GM12878 (cell line): ENCODE data around the gene WDTC1. TPM values are rescaled to one million over a fixed set of nuclear protein-coding genes. Genes with fewer than 3 reads are reported as not detected.
A peak's percentile ranks its signal among the peaks of the same experiment; 100 is the strongest.

Source experiments
- ATAC-seq: fragments of 200-7000 bp; cut with Tn5 transposase; 3 replicates; pipeline ENCODE4 v1.9.1; 2020; ENCODE audit warnings: mild to moderate bottlenecking, moderate library complexity
- Bru-seq: library from RNA; stranded (reverse); fragments of 400-500 nt; gene quantifications from one replicate; lab custom pipeline; 2021; lab: Mats Ljungman, UMichigan
- BruChase-seq, 2 experiments: library from RNA; stranded (reverse); fragments of 400-500 nt; gene quantifications; one replicate each; lab custom pipeline; 2021; lab: Mats Ljungman, UMichigan
- BruUV-seq: library from RNA; stranded (reverse); fragments of 400-500 nt; replicated peaks from 2 replicates; lab custom pipeline; 2021; lab: Mats Ljungman, UMichigan
- CTCF ChIA-PET: fragments of 300-600 bp; sonication (Branson Sonifier 250); formaldehyde crosslinking; extraction: SDS; loops from one replicate; lab custom pipeline; 2021; ENCODE audit warnings: inconsistent platforms; lab: Yijun Ruan, JAX
- POLR2A ChIA-PET: fragments of 350-600 bp; formaldehyde crosslinking; extraction: SDS; loops from one replicate; lab custom pipeline; 2021; ENCODE audit warnings: inconsistent platforms; lab: Charles Lee
- RAD21 ChIA-PET: fragments of 300-600 bp; sonication (Branson Sonifier 250); formaldehyde crosslinking; loops from one replicate; lab custom pipeline; 2023; ENCODE audit warnings: antibody characterized with exemption; ENCODE audit not compliant: unreplicated experiment; lab: Charles Lee
- SMC1A ChIA-PET: fragments of 300-600 bp; sonication (Branson Sonifier 250); formaldehyde crosslinking; loops from one replicate; lab custom pipeline; 2023; ENCODE audit not compliant: unreplicated experiment, uncharacterized antibody; lab: Charles Lee
- DNase-seq: peaks from one replicate; pipeline ENCODE4 v3.0.0-alpha.2; 2011; ENCODE audit warnings: low read depth, low spot score
- FAIRE-seq: peaks from 3 replicates; lab custom pipeline; 2011; peaks lifted over from hg19 to GRCh38; lab: Jason Lieb, UNC
- H2AFZ ChIP-seq: 2 replicates; pipeline ENCODE4 v1.6.0; 2011; ENCODE audit warnings: low read depth, low read length, control low read depth; ENCODE audit not compliant: control insufficient read depth
- H3K27ac ChIP-seq: 2 replicates; pipeline ENCODE4 v1.5.1; 2011; ENCODE audit warnings: control low read depth; ENCODE audit not compliant: control insufficient read depth, insufficient read depth
- H3K27me3 ChIP-seq, 2 experiments: replicated peaks in 1 of 2; 2 replicates each; pipeline versions ENCODE4 v1.6.0 to v1.6.1; 2011; ENCODE audit warnings: low read length in 1 of 2; ENCODE audit not compliant: control insufficient read depth in 2 of 2, insufficient read depth in 2 of 2
- H3K36me3 ChIP-seq, 2 experiments: 2 replicates each; pipeline ENCODE4 v1.5.1; 2011; ENCODE audit warnings: low read length in 1 of 2; ENCODE audit not compliant: control insufficient read depth in 2 of 2, insufficient read depth in 2 of 2
- H3K4me1 ChIP-seq: 2 replicates; pipeline ENCODE4 v1.6.1; 2011; ENCODE audit warnings: mild to moderate bottlenecking, low read length, moderate library complexity, mixed read lengths; ENCODE audit not compliant: control insufficient read depth, insufficient read depth
- H3K4me2 ChIP-seq: 2 replicates; pipeline ENCODE4 v1.6.0; 2011; ENCODE audit warnings: control low read depth; ENCODE audit not compliant: control insufficient read depth, insufficient read depth
- H3K4me3 ChIP-seq: fragments of 200-600 bp; sonication (generic); 2 replicates; pipeline ENCODE4 v1.5.1; 2016
- H3K79me2 ChIP-seq: 2 replicates; pipeline ENCODE4 v1.6.0; 2011; ENCODE audit warnings: low read length; ENCODE audit not compliant: control insufficient read depth, insufficient read depth
- H3K9ac ChIP-seq: 2 replicates; pipeline ENCODE4 v1.8.0; 2011; ENCODE audit warnings: low read length, control low read depth, mixed read lengths; ENCODE audit not compliant: control insufficient read depth, insufficient read depth
- H3K9me3 ChIP-seq: replicated peaks from 3 replicates; pipeline ENCODE4 v1.5.1; 2011; ENCODE audit warnings: mild to moderate bottlenecking, low read length; ENCODE audit not compliant: control insufficient read depth, insufficient read depth
- H4K20me1 ChIP-seq: 2 replicates; pipeline ENCODE4 v1.6.0; 2011; ENCODE audit not compliant: control insufficient read depth, insufficient read depth
- CBX3 ChIP-seq: fragments of 200-600 bp; sonication (generic); IDR thresholded peaks from 2 replicates; pipeline ENCODE4 v1.6.1; 2016; ENCODE audit warnings: low read depth, borderline replicate concordance
- GABPA ChIP-seq: IDR thresholded peaks from 2 replicates; pipeline ENCODE4 v1.6.1; 2014; ENCODE audit warnings: antibody characterized with exemption, low read depth, mild to moderate bottlenecking, inconsistent platforms
- HDAC2 ChIP-seq: fragments of 200-600 bp; sonication (generic); IDR thresholded peaks from 2 replicates; pipeline ENCODE4 v1.6.1; 2017
- IKZF2 ChIP-seq, 2 experiments: fragments of 450-650 bp; IDR thresholded peaks; 2 replicates each; pipeline ENCODE4 v1.6.1; 2017; ENCODE audit warnings: mild to moderate bottlenecking in 2 of 2, moderate library complexity in 2 of 2
- SMC3 ChIP-seq: IDR thresholded peaks from 2 replicates; pipeline ENCODE4 v1.6.1; 2011; ENCODE audit warnings: low read length, improper control_type of control experiment, borderline replicate concordance
- TAF1 ChIP-seq: IDR thresholded peaks from 2 replicates; pipeline ENCODE4 v1.6.1; 2011; ENCODE audit warnings: mild to moderate bottlenecking, low read depth, low read length, borderline replicate concordance
- ZBED1 ChIP-seq: IDR thresholded peaks from 2 replicates; pipeline ENCODE4 v1.6.1; 2016; ENCODE audit warnings: borderline replicate concordance
- ZBTB11 ChIP-seq: fragments of 450-650 bp; formaldehyde crosslinking; IDR thresholded peaks from 2 replicates; pipeline ENCODE4 v1.5.0; 2022; ENCODE audit warnings: mild to moderate bottlenecking, missing genetic modification characterization
- ZNF384 ChIP-seq: IDR thresholded peaks from 2 replicates; pipeline ENCODE4 v1.6.1; 2012; ENCODE audit warnings: low read depth, mild to moderate bottlenecking, low read length, improper control_type of control experiment, borderline replicate concordance
- WGBS: methylation state at CpG from one replicate; pipeline ENCODE4 v1.1.6; 2016; ENCODE audit warnings: low lambda C conversion rate; ENCODE audit not compliant: insufficient replicate concordance, insufficient coverage; ENCODE audit errors: missing lambda C conversion rate; 5-methylcytosine and 5-hydroxymethylcytosine counted together
- in situ Hi-C: fragments of 300-500 bp; cut with MboI; formaldehyde crosslinking; loops from 9 replicates; pipeline ENCODE4 v1.14.3; 2018; ENCODE audit warnings: mixed read lengths
- intact Hi-C: fragments of 100-400 bp; cut with micrococcal nuclease; formaldehyde crosslinking; loops from one replicate; pipeline ENCODE4 v1.14.2; 2022; ENCODE audit not compliant: unreplicated experiment
- long read RNA-seq, 2 experiments: library from polyadenylated mRNA; unstranded; transcript quantifications; one replicate each; pipeline ENCODE4 v2.0.0, GENCODE V29; 2019 to 2020
- polyA minus RNA-seq, 3 experiments: library from RNA; depleted of rRNA, polyadenylated mRNA; stranded (reverse); fragments of >200 nt; gene quantifications; 2 replicates each; pipeline ENCODE4 v1.2.3, GENCODE V29; 2011
- polyA plus RNA-seq, 11 experiments: library from polyadenylated mRNA; depleted of rRNA in 4 of 11; unstranded in 6 of 11; stranded (reverse) in 5 of 11; fragments of >200 nt; fragmentation: Nextera tagmentation in 4 of 11; fragmentation: Illumina TruSeq in 1 of 11; extraction: Ambion mirVana in 4 of 11; extraction: Trizol in 1 of 11; gene quantifications; 1 replicate in 1 of 11; 2 replicates in 10 of 11; pipeline versions ENCODE4 v1.2.1 to v1.2.3, GENCODE V29; 2011 to 2016; ENCODE audit warnings: inconsistent platforms in 2 of 11, missing spikeins in 2 of 11, low read depth in 1 of 11
- total RNA-seq, 4 experiments: library from RNA; depleted of rRNA in 3 of 4; stranded (reverse); fragments of >200 nt in 3 of 4; fragmentation: Illumina TruSeq in 1 of 4; extraction: Trizol in 1 of 4; gene quantifications; 2 replicates each; pipeline versions ENCODE4 v1.2.1 to v1.2.3, GENCODE V29; 2013 to 2021
- TF ChIP-seq, protein P1 (sequence below): fragments of 450-650 bp; IDR thresholded peaks from 2 replicates; pipeline ENCODE4 v1.6.1; 2016; ENCODE audit warnings: mild to moderate bottlenecking

Gene WDTC1, protein sequence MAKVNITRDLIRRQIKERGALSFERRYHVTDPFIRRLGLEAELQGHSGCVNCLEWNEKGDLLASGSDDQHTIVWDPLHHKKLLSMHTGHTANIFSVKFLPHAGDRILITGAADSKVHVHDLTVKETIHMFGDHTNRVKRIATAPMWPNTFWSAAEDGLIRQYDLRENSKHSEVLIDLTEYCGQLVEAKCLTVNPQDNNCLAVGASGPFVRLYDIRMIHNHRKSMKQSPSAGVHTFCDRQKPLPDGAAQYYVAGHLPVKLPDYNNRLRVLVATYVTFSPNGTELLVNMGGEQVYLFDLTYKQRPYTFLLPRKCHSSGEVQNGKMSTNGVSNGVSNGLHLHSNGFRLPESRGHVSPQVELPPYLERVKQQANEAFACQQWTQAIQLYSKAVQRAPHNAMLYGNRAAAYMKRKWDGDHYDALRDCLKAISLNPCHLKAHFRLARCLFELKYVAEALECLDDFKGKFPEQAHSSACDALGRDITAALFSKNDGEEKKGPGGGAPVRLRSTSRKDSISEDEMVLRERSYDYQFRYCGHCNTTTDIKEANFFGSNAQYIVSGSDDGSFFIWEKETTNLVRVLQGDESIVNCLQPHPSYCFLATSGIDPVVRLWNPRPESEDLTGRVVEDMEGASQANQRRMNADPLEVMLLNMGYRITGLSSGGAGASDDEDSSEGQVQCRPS
- 17.9 and 20.5 TPM in 2 replicates for total RNA-seq (2013; cell fraction: nucleolus; rRNA removed)
- total RNA-seq (2014; rRNA removed): 14.2 and 15.4 TPM in 2 replicates
- total RNA-seq (2014; rRNA removed; fragmentation: Illumina TruSeq; extraction: Trizol): 8.0 and 8.2 TPM in 2 replicates
- 28.7 and 30.3 TPM in 2 replicates for total RNA-seq (2021)
- 11.8 TPM for polyA plus RNA-seq (2011; ENCODE audit: low read depth)
- polyA plus RNA-seq (2011; rRNA removed): 3.1 and 7.2 TPM in 2 replicates
- 6.6 and 7.2 TPM in 2 replicates for polyA plus RNA-seq (2011; cell fraction: cytosol; rRNA removed)
- polyA plus RNA-seq (2011; cell fraction: nucleus; rRNA removed): 11.0 and 11.5 TPM in 2 replicates
- 24.2 and 26.5 TPM in 2 replicates for polyA plus RNA-seq (2012)
- 12.6 and 19.0 TPM in 2 replicates for polyA plus RNA-seq (2014; fragmentation: Illumina TruSeq; extraction: Trizol)
- under 1 TPM; 0.21 to 0.26 TPM for polyA plus RNA-seq (2014; fragmentation: Nextera tagmentation; extraction: Ambion mirVana)
- 15.1 and 17.3 TPM in 2 replicates for polyA plus RNA-seq (2014; rRNA removed)
- 1 to 10 TPM; 2.8 to 3.7 TPM for polyA plus RNA-seq (2016; fragmentation: Nextera tagmentation; extraction: Ambion mirVana)
- polyA minus RNA-seq (2011; rRNA and poly(A)+ RNA removed): 10.3 and 12.9 TPM in 2 replicates
- 5.1 and 6.1 TPM in 2 replicates for polyA minus RNA-seq (2011; cell fraction: cytosol; rRNA and poly(A)+ RNA removed)
- 4.4 and 6.5 TPM in 2 replicates for polyA minus RNA-seq (2011; cell fraction: nucleus; rRNA and poly(A)+ RNA removed)
- percentile 65 among the genes with signal in this experiment for Bru-seq, nascent RNA
- percentile 71 among the genes with signal in this experiment for BruChase-seq, experiment 1, labeled RNA remaining after a 6-hour chase
- percentile 64 among the genes with signal in this experiment for BruChase-seq, experiment 2, labeled RNA remaining after a 2-hour chase
- long read RNA-seq, experiment 1: 0 reads
- long read RNA-seq, experiment 2, partial matches to known transcripts: 0 of 2 reads
- long read RNA-seq, experiment 2, other reads (novel, unspliced or antisense): 2 of 2 reads

DNA sequence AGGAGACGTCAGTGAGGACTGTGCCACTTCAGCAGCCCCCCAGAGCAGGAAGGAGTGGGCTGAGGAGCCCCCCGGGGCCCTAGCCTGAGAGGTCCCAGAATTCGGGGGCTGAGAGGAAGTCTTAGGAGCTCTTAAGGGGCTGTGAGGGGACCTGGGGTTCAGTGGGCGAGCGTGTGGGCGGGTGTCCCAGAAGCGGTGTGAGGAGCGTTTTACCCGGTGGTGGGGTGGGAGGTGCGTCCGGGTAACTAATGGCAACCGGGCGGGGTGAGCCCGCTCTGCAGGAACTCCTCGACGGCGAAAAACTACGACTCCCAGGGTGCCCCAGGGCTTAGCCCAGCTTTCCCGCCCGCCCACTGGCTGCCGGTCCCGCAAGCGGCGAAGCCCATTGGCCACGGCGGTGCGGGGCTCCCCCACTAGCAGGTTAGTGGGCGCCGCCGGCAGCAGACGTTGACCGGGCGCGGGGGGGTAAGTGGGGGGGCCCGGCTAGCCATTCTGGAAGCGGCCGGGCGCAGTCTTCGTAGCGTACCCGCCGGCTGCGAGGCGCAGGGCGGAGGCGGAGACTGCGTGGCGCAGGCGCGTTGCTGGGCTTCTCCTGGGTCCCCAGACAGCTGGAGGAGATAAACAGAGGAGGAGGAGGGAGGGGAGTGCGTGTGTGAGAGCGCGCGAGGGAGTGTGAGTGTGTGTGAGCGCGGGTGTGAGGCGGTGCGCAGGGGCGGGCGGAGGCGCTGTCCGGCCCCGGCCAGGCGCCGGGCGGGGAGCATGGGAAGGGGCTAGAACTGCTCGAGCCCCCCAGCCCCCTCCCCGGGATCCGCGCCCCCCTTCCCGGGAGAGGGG is at the start of gene WDTC1:
TSS of gene WDTC1 (plus strand) at position 584 of the 834 bp plus-strand sequence. CDS start 26,423 bp downstream, outside the sequence.
- peak; percentile 97 for ATAC-seq
- Histone ChIP-seq H3K4me2 (peak within 1 kb of the TSS; percentile 91), H3K9ac (peak within 1 kb of the TSS; percentile 75), H3K4me1 (peaks cover 12% of the 10 kb centered on the region), H3K27me3 (no peaks in the 10 kb centered on the region), H3K9me3 (no peaks in the 10 kb centered on the region), H3K79me2 (peaks cover 18% of the 10 kb centered on the region), H3K36me3 (no peaks in the 10 kb centered on the region), H3K27ac (peak within 1 kb of the TSS; percentile 55), H3K4me3 (peak within 1 kb of the TSS; percentile 79), H2AFZ (peak within 1 kb of the TSS; percentile 85), H4K20me1 (no peaks in the 10 kb centered on the region)
- peak; percentile 81 for FAIRE-seq
- CTCF ChIA-PET: interaction anchor here (0.8 to 2.3 kb wide), 5 partner anchors 16 to 391 kb away, joined by 4 to 9 read pairs (median 4); no protein-coding TSS in a partner anchor
- in situ Hi-C loops (no loop called here), intact Hi-C loops (loop anchor here (2.0 kb wide), 1 partner anchor 19 kb away; no protein-coding TSS in a partner anchor)
- WGBS: 1% methylated on average over 56 of the region's 71 CpGs
- no TSS peak for BruUV-seq
- POLR2A ChIA-PET: interaction anchor here (0.5 to 1.5 kb wide), 7 partner anchors 12 to 331 kb away, joined by 3 to 8 read pairs (median 4); partner anchors contain the start of gene SLC9A1
- SMC1A ChIA-PET: interaction anchor here (0.8 to 4.5 kb wide), 6 partner anchors 18 to 122 kb away, joined by 3 to 21 read pairs (median 4); no protein-coding TSS in a partner anchor
- DNase-seq: peak; percentile 79
- RAD21 ChIA-PET: interaction anchor here (0.6 to 1.1 kb wide), 2 partner anchors 18 to 20 kb away, joined by 3 to 8 read pairs; no protein-coding TSS in a partner anchor
- TF ChIP-seq HDAC2: no peak
- TF ChIP-seq IKZF2 (IDR thresholded peaks at IDR 0.05): no peak
- no peak for TF ChIP-seq GABPA
- TF ChIP-seq TAF1: no peak
- no peak for TF ChIP-seq ZBED1
- TF ChIP-seq CBX3: no peak
- TF ChIP-seq, protein P1, sequence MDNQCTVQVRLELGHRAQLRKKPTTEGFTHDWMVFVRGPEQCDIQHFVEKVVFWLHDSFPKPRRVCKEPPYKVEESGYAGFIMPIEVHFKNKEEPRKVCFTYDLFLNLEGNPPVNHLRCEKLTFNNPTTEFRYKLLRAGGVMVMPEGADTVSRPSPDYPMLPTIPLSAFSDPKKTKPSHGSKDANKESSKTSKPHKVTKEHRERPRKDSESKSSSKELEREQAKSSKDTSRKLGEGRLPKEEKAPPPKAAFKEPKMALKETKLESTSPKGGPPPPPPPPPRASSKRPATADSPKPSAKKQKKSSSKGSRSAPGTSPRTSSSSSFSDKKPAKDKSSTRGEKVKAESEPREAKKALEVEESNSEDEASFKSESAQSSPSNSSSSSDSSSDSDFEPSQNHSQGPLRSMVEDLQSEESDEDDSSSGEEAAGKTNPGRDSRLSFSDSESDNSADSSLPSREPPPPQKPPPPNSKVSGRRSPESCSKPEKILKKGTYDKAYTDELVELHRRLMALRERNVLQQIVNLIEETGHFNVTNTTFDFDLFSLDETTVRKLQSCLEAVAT: no peak
- TF ChIP-seq ZNF384: no peak
- TF ChIP-seq SMC3: no peak
- TF ChIP-seq ZBTB11 (CRISPR knock-in tag): no peak
